Hindlimb muscle (tissue), 1 donor: Measurements from ENCODE around the gene CIB2. TPM values are rescaled to one million over a fixed set of nuclear protein-coding genes. Genes with fewer than 3 reads are reported as not detected.

Experiments
- DNase-seq: peaks from one replicate; pipeline ENCODE4 v3.0.0-alpha.2; 2013
- polyA plus RNA-seq: library from polyadenylated mRNA; unstranded; fragments of 120-200 nt; gene quantifications from one replicate; pipeline ENCODE4 v1.2.1, GENCODE V29; 2013; ENCODE audit not compliant: insufficient read length

Gene CIB2
- polyA plus RNA-seq, 1 donor = 11.5 TPM

DNA sequence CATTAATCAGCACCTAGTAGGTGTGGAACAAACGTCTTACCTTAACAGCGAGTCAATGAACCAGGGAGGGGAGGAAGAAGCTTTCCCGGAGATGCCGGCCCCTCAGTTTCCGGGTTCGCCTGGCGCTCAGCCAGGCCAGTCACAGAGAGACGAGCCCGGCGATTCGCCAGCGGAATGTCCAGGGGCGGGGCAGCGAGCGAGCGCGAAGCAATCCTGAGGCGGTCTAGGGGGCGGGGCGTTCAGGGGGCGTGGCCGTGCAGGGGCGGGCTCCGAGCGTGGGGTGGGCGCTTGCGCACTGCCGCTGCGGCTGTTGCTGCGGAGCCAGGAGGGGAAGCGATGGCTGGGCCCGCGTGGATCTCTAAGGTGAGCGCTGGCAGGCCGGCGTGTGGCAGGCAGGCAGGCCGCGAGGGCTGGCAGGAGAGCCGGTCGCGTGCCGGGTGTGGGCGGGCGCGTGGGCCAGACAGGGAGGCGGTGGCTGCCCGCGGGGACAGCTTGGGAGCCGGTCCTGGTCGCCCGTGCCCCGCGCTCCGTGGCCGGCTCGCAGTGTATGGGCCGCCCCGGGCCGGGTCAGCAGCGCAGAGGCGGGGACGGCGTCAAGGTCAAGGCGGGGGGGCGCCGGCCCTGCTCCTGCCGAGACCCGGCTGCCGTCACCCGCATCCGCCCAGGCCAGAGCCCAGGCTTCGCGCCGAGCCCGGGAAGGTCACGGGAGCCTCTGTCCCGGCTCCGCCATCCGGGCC, 18.0 kb upstream of the CIB2 start, which contains the start of gene IDH3A:
TSS of gene IDH3A (plus strand) at position 295 of the 737 bp plus-strand sequence. CDS start at position 337, 42 bp downstream.
- DNase-seq = peak; percentile 100

DNA sequence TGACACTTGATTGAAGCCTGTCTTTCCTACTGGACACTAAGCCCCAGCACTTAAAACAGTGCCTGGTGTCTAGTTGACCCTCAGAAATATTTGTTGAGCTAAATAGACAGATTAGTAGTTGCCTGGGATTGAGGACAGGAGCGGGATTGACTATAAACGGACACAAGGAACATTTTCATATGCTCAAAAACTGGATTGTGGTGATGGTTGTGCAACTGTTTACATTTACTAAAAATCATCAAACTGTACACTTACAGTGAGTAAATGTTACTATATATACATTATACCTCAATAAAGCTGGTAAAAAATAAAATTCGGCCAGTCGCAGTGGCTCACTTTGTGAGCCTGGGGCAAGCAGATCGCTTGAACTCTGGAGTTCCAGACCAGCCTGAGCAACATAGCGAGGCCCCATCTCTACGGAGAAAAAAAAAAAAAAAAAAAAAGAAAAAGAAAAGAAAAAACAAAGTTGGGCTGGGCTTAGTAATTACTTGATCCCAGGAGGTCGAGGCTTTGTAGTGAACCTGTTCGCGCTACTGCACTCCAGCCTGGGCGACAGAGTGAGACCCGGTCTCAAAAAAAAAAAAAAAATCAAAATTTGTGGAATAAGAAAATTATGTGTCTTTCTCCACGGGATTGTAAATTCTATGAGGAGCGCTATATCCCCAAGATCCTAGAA, 17.3 kb upstream of the CIB2 start:
- no peak for DNase-seq

- DNase-seq = no peak
Observed at GRCh38 chr15:78147566-78147965, 16.3 kb upstream of the CIB2 start.

- no peak for DNase-seq
Observed at GRCh38 chr15:78146425-78147154, 15.3 kb upstream of the CIB2 start.

- DNase-seq = no peak
Observed at GRCh38 chr15:78142332-78142731, 11.1 kb upstream of the CIB2 start.

- no peak for DNase-seq
Observed at GRCh38 chr15:78140292-78140691, 9.0 kb upstream of the CIB2 start.

- DNase-seq = no peak
Observed at GRCh38 chr15:78139578-78139977, 8.3 kb upstream of the CIB2 start.

DNA sequence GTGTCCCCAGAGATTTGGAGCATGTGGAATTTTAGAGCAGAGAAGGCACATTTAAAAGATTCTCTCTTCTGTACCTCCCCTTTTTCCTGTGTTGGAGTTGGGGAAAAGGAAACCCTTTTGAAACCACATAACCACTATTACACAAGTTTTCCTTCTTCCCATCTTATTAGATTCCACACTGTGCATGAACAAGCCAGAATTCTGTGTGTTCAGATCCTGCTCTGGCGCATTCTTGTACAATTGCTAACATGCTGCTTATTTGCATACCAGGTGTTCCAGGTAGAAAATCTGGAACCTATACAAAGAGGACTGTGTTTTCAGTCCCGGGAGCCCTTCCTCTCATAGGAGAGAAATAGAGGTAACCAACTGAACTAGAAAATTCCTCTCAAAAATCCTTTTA, 2.6 kb upstream of the CIB2 start:
- DNase-seq = no peak

DNA sequence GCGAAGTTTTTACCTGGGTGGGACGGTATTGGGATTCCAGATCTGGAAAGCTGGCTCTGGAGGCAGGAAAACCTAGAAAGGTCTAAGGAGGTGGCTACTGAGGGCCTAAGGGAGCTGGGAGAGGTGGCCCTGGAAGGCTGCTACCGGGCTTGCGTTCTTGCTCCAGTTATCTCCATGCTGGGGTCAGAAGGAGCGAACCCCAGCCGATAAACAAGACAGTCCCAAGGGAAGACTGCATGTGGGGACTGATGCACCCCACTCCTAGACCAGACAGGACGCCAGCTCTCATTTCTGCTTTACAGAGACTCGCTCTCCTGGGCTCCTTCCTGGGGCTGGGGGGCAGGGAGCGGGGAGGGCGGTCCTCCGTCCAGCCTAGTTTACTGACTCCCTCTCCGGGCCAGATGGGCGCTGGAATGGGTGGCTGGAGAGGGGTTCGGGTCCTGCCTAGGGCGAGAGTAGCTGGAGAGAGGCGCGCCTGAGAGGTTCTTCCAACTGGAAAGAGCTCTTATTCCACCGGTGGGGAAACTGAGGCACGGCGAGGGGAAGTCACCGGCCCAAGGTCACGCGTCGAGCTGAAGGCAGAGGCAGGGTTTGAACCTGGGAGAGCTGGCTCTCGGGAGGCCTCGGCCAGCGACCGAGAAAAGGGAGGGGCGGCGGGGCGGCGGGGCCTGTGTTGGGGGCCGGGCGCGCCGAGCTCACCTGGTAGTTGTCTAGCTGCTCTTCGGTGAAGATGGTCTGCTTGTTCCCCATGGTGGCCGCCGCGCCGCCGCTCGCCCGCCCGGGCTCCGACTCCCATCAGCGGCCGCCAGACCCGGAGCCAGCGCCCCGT, 565 bp downstream of the CIB2 start:
- no peak for DNase-seq

DNA sequence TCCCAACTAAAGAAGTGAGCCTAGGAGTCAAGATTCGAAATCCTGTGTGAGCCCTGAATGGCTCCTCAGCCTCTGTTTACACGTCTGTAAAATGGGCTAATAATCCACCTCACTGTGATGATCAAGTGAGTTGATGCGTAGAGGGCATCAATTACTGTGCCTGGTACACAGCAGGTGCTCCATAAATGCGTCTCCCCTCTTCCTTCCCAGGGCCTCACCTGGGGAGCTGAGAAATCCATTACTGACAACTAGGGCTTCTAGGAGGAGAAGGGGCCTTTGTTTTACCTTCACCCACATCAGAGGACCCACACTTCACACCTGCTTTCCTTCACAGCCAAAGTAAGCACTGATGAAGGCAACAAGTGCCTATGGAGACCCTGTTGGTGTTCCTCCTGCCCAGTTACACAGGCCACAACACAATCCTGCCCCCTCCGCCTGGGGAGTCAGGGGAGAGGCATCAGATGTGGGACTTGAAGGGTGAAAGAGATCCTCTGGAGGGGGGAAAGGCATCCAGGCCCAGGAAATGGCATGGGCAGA, 1.4 kb downstream of the CIB2 start:
- DNase-seq = no peak

GRCh38 chr15:78129077-78129750, 2.0 kb downstream of the CIB2 start:
- no peak for DNase-seq

GRCh38 chr15:78127882-78128281, 3.4 kb downstream of the CIB2 start:
- no peak for DNase-seq

- no peak for DNase-seq
Observed at GRCh38 chr15:78125267-78125666, 6.0 kb downstream of the CIB2 start.

DNA sequence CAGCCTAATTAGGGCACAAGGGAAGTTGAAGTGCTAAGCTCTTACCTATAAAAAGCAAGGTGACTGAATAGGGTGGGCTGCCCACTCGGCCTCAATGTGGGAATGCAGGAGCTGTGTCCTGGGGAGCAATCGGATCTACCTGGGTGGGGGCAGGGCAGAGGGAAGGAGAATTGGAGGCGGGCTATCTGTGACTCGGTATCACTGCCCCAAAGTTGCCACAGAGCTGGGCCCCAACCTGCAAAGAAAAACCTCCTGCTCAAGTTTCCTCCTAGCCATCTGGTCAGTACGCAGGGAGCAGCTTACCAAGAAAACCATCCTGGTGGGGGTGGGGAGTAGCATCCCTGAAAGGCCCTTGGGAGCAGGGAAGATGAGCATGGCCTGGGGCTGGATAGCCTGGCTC, 10.7 kb downstream of the CIB2 start:
- no peak for DNase-seq

- DNase-seq = no peak
Observed at GRCh38 chr15:78112551-78112950, 18.7 kb downstream of the CIB2 start.

DNA sequence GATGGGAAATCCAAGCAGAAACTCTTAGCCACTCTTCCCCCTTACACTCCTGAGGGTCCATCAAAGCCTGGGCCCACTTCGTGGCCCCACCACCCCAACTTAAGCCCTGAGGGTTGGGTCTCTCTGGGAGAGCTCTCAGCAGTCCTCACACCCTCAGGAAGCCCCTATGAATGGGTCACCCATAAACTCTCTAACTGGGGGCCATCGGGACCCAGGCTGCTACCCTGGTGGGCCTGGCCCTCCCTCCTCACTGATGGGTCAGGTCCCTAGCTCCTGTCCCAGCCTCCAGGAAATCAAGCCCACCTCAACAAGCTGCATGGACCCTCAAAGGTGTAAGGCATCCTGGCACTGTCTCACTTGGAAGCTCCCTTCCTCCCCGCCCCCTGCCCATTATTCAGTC, 19.5 kb downstream of the CIB2 start:
- no peak for DNase-seq

GRCh38 chr15:78110916-78111475, 20.2 kb downstream of the CIB2 start:
- DNase-seq = no peak

GRCh38 chr15:78110096-78110495, 21.1 kb downstream of the CIB2 start:
- DNase-seq = no peak

- DNase-seq = no peak
Observed at GRCh38 chr15:78109156-78109555, 22.1 kb downstream of the CIB2 start.

DNA sequence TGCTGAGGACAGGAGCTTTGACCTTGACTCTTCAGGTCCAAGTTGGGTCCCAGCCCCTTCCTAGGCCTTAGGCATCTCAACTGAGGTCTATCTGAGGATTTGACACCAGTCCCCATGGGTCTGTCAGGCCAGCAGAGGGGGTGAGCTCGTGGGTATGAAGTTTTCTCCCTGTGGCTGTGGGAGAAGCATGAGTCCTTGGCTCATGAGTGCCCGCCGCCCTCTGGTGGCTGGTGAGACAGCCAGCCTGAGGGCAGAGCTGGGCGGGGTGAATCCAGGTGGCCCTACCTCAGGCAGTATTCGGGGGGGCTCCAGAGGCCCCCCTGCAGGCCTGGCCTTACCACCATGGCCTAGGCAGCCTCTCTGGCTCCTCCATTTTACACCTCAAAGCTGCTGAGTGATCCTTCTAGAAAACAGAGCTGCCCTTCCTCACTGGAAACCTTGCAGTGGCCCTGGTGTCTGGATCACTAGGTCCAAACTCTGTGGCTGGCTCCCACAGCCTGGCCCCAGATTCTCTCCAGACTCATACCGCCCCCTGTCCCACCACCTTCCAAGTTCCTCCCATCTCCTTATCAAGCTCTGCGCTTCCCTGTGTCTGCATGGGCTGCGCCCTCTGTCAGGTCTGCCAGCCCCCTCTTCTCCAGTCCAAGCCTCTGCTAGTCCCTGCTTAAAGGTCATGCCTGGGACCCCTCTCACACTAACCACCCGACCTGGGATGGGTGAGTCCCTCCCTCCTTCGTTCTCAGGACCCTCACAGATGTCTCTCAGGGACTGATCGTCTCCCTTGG, 22.8 kb downstream of the CIB2 start:
- DNase-seq = peak; percentile 74

DNA sequence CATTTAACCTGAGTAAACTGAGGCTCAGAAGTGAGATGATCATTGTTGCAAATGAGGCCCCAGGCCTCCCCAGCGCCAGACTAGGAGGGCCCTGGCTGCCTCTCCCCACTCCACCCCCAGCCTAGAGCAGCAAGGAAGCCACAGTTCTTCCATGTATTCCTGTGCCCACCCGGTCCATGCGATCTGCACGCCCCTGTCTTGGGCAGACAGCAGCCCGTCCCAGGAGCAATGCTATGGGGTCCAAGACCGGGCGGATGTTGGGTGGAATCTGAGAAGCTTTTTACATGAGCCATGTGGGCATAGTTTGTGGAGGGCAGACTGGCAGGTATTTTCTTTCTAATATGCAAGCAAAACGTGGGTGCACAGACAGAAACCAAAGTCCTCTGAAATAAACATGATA, 23.8 kb downstream of the CIB2 start:
- no peak for DNase-seq
